ENCODE data around the gene KLF2. TPM values are rescaled to one million over a fixed set of nuclear protein-coding genes. Genes with fewer than 3 reads are reported as not detected.

KLF2 gene
- total and polyA plus RNA-seq, 10 of the 15 experiments (the other 5 are each of a cell fraction or from before 2014, with no cell fraction given) = 0.16 to 13.7 (median 1.0) TPM

DNA sequence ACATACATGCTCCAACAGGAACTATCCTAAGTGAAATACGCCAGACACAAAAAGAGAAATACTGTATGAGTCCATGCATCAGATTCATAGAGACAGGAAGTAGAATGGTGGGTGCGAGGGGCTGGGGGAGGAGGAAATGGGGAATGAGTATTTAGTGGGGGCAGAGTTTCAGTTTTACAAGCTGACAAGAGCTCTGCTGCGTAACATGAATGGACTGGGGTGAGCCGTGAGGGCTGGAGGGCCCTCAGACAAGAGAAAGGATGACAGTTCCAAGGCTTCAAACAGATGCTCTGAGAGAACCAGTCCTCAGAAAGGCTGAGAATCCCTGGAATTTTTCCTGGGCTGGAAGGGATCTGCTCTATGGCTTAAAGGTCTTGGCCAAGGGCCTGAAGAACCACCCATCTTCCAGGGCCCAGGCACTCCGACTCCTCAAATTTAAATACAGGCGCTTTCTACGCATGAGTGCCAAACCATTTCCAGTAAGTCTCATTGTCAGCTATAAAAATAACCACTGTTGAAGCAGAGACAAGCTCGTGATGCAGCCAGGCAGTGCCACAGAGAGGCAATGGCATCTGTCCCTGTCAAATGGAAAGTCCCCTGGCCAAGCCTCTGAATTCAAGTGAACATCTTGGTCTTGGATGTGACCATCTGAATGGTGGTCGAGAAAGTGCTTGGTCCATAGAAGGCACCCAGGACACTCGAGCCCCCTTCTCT is 17.5 kb downstream of the KLF2 start (continued):
- no peak for TF ChIP-seq CHD1 (IDR thresholded peaks at IDR 0.05; ENCODE audit: low read depth, low read length)
- TF ChIP-seq POLR2A (IDR thresholded peaks at IDR 0.05; ENCODE audit: low read depth, low read length) = no peak
- TF ChIP-seq WRNIP1 (IDR thresholded peaks at IDR 0.05; ENCODE audit: borderline replicate concordance, low read depth, low read length) = no peak
- TF ChIP-seq BRCA1 (IDR thresholded peaks at IDR 0.05; ENCODE audit: low read depth, low read length) = no peak
- TF ChIP-seq NFYB (IDR thresholded peaks at IDR 0.05; ENCODE audit: insufficient read depth, low read depth, low read length) = no peak
- TF ChIP-seq, protein P1, sequence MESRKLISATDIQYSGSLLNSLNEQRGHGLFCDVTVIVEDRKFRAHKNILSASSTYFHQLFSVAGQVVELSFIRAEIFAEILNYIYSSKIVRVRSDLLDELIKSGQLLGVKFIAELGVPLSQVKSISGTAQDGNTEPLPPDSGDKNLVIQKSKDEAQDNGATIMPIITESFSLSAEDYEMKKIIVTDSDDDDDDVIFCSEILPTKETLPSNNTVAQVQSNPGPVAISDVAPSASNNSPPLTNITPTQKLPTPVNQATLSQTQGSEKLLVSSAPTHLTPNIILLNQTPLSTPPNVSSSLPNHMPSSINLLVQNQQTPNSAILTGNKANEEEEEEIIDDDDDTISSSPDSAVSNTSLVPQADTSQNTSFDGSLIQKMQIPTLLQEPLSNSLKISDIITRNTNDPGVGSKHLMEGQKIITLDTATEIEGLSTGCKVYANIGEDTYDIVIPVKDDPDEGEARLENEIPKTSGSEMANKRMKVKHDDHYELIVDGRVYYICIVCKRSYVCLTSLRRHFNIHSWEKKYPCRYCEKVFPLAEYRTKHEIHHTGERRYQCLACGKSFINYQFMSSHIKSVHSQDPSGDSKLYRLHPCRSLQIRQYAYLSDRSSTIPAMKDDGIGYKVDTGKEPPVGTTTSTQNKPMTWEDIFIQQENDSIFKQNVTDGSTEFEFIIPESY (IDR thresholded peaks at IDR 0.05) = no peak
- TF ChIP-seq JUND (IDR thresholded peaks at IDR 0.05; ENCODE audit: low read depth, low read length) = no peak
- no peak for TF ChIP-seq EZH2 (IDR thresholded peaks at IDR 0.05; ENCODE audit: borderline replicate concordance, control insufficient read depth, low read depth, low read length)
- peak; percentile 66; the same call in 1 of the 2 replicates for TF ChIP-seq MEF2A (IDR thresholded peaks at IDR 0.05; ENCODE audit: insufficient read depth, low read depth, low read length)
- TF ChIP-seq, protein P2, sequence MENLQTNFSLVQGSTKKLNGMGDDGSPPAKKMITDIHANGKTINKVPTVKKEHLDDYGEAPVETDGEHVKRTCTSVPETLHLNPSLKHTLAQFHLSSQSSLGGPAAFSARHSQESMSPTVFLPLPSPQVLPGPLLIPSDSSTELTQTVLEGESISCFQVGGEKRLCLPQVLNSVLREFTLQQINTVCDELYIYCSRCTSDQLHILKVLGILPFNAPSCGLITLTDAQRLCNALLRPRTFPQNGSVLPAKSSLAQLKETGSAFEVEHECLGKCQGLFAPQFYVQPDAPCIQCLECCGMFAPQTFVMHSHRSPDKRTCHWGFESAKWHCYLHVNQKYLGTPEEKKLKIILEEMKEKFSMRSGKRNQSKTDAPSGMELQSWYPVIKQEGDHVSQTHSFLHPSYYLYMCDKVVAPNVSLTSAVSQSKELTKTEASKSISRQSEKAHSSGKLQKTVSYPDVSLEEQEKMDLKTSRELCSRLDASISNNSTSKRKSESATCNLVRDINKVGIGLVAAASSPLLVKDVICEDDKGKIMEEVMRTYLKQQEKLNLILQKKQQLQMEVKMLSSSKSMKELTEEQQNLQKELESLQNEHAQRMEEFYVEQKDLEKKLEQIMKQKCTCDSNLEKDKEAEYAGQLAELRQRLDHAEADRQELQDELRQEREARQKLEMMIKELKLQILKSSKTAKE (IDR thresholded peaks at IDR 0.05; ENCODE audit: low read depth, poor library complexity, severe bottlenecking) = no peak
- no peak for TF ChIP-seq RCOR1 (conservative IDR thresholded peaks at IDR 0.05; ENCODE audit: low read depth, low read length)
- TF ChIP-seq, protein P3, sequence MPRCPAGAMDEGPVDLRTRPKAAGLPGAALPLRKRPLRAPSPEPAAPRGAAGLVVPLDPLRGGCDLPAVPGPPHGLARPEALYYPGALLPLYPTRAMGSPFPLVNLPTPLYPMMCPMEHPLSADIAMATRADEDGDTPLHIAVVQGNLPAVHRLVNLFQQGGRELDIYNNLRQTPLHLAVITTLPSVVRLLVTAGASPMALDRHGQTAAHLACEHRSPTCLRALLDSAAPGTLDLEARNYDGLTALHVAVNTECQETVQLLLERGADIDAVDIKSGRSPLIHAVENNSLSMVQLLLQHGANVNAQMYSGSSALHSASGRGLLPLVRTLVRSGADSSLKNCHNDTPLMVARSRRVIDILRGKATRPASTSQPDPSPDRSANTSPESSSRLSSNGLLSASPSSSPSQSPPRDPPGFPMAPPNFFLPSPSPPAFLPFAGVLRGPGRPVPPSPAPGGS (IDR thresholded peaks at IDR 0.05; ENCODE audit: borderline replicate concordance, insufficient read depth, low read depth, low read length, poor library complexity, severe bottlenecking) = no peak
- no peak for TF ChIP-seq HCFC1 (IDR thresholded peaks at IDR 0.05; ENCODE audit: low read length)
- TF ChIP-seq PAX5 (IDR thresholded peaks at IDR 0.05; ENCODE audit: borderline replicate concordance, low read depth, low read length) = peak; percentile 62; the same call in 1 of the 2 replicates
- peak; percentile 85 for TF ChIP-seq EED (IDR thresholded peaks at IDR 0.05; ENCODE audit: low read depth)
- TF ChIP-seq PAX8 (IDR thresholded peaks at IDR 0.05) = no peak
- TF ChIP-seq HDGF (IDR thresholded peaks at IDR 0.05) = 0 out of 2 replicates have a peak, but pooled peaks have one; percentile 71
- peak; percentile 29 for TF ChIP-seq TBL1XR1 (IDR thresholded peaks at IDR 0.05; ENCODE audit: low read depth, low read length)
- TF ChIP-seq MYB (IDR thresholded peaks at IDR 0.05; ENCODE audit: borderline replicate concordance, low read depth, low read length) = no peak
- peak in 1 of 2 experiments; percentile 92; a peak in 2 of 3 replicates for TF ChIP-seq EGR1 (IDR thresholded peaks at IDR 0.05; ENCODE audit: borderline replicate concordance in 1 of 2, low read depth in 2 of 2, low read length in 2 of 2)
- TF ChIP-seq BACH1 (IDR thresholded peaks at IDR 0.05; ENCODE audit: borderline replicate concordance) = no peak
- no peak for TF ChIP-seq MXI1 (IDR thresholded peaks at IDR 0.05; ENCODE audit: low read depth, low read length)
- no peak for TF ChIP-seq ZNF384 (IDR thresholded peaks at IDR 0.05; ENCODE audit: borderline replicate concordance, low read depth, low read length)
- peak; percentile 78 for TF ChIP-seq FOXM1 (IDR thresholded peaks at IDR 0.05; ENCODE audit: low read depth, low read length)
- TF ChIP-seq YY1 (IDR thresholded peaks at IDR 0.05; ENCODE audit: low read depth, low read length) = no peak
- TF ChIP-seq ZNF274 (IDR thresholded peaks at IDR 0.05; ENCODE audit: insufficient read depth, insufficient read length) = no peak
- TF ChIP-seq SP1 (IDR thresholded peaks at IDR 0.05; ENCODE audit: low read depth, low read length) = peak; percentile 63
- TF ChIP-seq IKZF1 (conservative IDR thresholded peaks at IDR 0.05) = peak; percentile 78
